GM21360 (cell line): ENCODE measurements around the gene CDC42.
"Not testable (repeated sequence)": the region's sequence is repeated elsewhere in the genome, so short reads cannot be mapped to it uniquely, and the experiment has no call there.

Experiments used
- ATAC-seq: cut with Tn5 transposase; IDR thresholded peaks from one replicate; pipeline ENCODE4 v1.9.1; 2021; ENCODE audit warnings: mild to moderate bottlenecking, moderate library complexity; ENCODE audit not compliant: unreplicated experiment

CDC42 gene

GRCh38 chr1:22034834-22035233, 17.7 kb upstream of the CDC42 start:
- not testable (repeated sequence) for ATAC-seq

GRCh38 chr1:22037520-22037919, 15.0 kb upstream of the CDC42 start:
- no peak for ATAC-seq

- no peak for ATAC-seq
Observed at GRCh38 chr1:22038036-22038435, 14.5 kb upstream of the CDC42 start.

- ATAC-seq: peak; percentile 86
Observed at GRCh38 chr1:22039594-22040285, 12.8 kb upstream of the CDC42 start.

- ATAC-seq: no peak
Observed at GRCh38 chr1:22040286-22040623, 12.3 kb upstream of the CDC42 start.

GRCh38 chr1:22041505-22041904, 11.0 kb upstream of the CDC42 start:
- ATAC-seq: no peak

- no peak for ATAC-seq
Observed at GRCh38 chr1:22043198-22043769, 9.2 kb upstream of the CDC42 start.

GRCh38 chr1:22044690-22045420, 7.7 kb upstream of the CDC42 start:
- no peak for ATAC-seq

GRCh38 chr1:22045604-22046228, 6.8 kb upstream of the CDC42 start:
- no peak for ATAC-seq

GRCh38 chr1:22048351-22049192, 3.9 kb upstream of the CDC42 start:
- ATAC-seq: no peak

GRCh38 chr1:22050330-22050729, 2.2 kb upstream of the CDC42 start:
- ATAC-seq: no peak

- ATAC-seq: no peak
Observed at GRCh38 chr1:22051607-22052114, 848 bp upstream of the CDC42 start.

- ATAC-seq: peak; percentile 32
Observed at GRCh38 chr1:22053017-22053860, 730 bp downstream of the CDC42 start.

- ATAC-seq: no peak
Observed at GRCh38 chr1:22053861-22054770, 1.6 kb downstream of the CDC42 start.

- ATAC-seq: no peak
Observed at GRCh38 chr1:22055463-22055862, 3.0 kb downstream of the CDC42 start.

- ATAC-seq: no peak
Observed at GRCh38 chr1:22056043-22056442, 3.5 kb downstream of the CDC42 start.

- ATAC-seq: no peak
Observed at GRCh38 chr1:22056936-22057335, 4.4 kb downstream of the CDC42 start.

GRCh38 chr1:22057861-22058260, 5.4 kb downstream of the CDC42 start:
- no peak for ATAC-seq
